HepG2 (cell line): Measurements from ENCODE around the gene NFATC3. TPM values are rescaled to one million over a fixed set of nuclear protein-coding genes. Genes with fewer than 3 reads are reported as not detected.

Source experiments
- EED ChIP-seq: sonication (generic); formaldehyde crosslinking; IDR thresholded peaks from 2 replicates; pipeline ENCODE4 v1.5.0; 2020; ENCODE audit warnings: mild to moderate bottlenecking, missing genetic modification reagents
- FOSL2 ChIP-seq: sonication (generic); formaldehyde crosslinking; IDR thresholded peaks from 2 replicates; pipeline ENCODE4 v1.4.0; 2020; ENCODE audit warnings: missing genetic modification reagents
- FOXO4 ChIP-seq: sonication (generic); formaldehyde crosslinking; conservative IDR thresholded peaks from 2 replicates; pipeline ENCODE4 v1.8.1; 2023; ENCODE audit warnings: missing genetic modification reagents
- KDM5B ChIP-seq: sonication (generic); formaldehyde crosslinking; IDR thresholded peaks from 2 replicates; pipeline ENCODE4 v1.4.0; 2020; ENCODE audit warnings: missing genetic modification reagents, mild to moderate bottlenecking, borderline replicate concordance
- KLF15 ChIP-seq: sonication (generic); formaldehyde crosslinking; IDR thresholded peaks from 2 replicates; pipeline ENCODE4 v1.8.1; 2023; ENCODE audit warnings: borderline replicate concordance, mild to moderate bottlenecking, inconsistent platforms, missing genetic modification reagents, mixed read lengths
- MEIS1 ChIP-seq: sonication (generic); formaldehyde crosslinking; IDR thresholded peaks from 2 replicates; pipeline ENCODE4 v1.9.0; 2021; ENCODE audit warnings: mild to moderate bottlenecking, missing genetic modification reagents, moderate library complexity, borderline replicate concordance
- SMARCC2 ChIP-seq: fragments of 450-650 bp; IDR thresholded peaks from 2 replicates; pipeline ENCODE4 v1.6.1; 2017; ENCODE audit warnings: antibody characterized with exemption, mild to moderate bottlenecking
- SNRNP70 ChIP-seq: fragments of 200-400 bp; formaldehyde crosslinking; IDR thresholded peaks from 2 replicates; pipeline ENCODE4 v1.6.1; 2017; ENCODE audit warnings: mild to moderate bottlenecking, low read depth, low read length, moderate library complexity
- SP2 ChIP-seq: sonication (generic); formaldehyde crosslinking; IDR thresholded peaks from 2 replicates; pipeline ENCODE4 v1.5.1; 2020; ENCODE audit warnings: mild to moderate bottlenecking, missing genetic modification reagents
- TCF7 ChIP-seq: sonication (generic); IDR thresholded peaks from 2 replicates; pipeline ENCODE4 v1.6.1; 2016; ENCODE audit warnings: antibody characterized with exemption, low read depth
- ZBTB40 ChIP-seq, 2 experiments: fragments of 450-650 bp in 1 of 2; sonication (generic) in 1 of 2; formaldehyde crosslinking in 1 of 2; IDR thresholded peaks; 2 replicates each; pipeline versions ENCODE4 v1.6.1 to v1.8.0; 2016 to 2022; ENCODE audit warnings: antibody characterized with exemption in 1 of 2, mild to moderate bottlenecking in 1 of 2, missing genetic modification reagents in 1 of 2
- ZFP1 ChIP-seq: IDR thresholded peaks from 2 replicates; pipeline ENCODE4 v1.6.1; 2016
- ZFP36L1 ChIP-seq: sonication (generic); formaldehyde crosslinking; IDR thresholded peaks from 2 replicates; pipeline ENCODE4 v1.8.0; 2022; ENCODE audit warnings: mild to moderate bottlenecking, missing genetic modification reagents, moderate library complexity
- ZNF326 ChIP-seq: sonication (generic); formaldehyde crosslinking; IDR thresholded peaks from 2 replicates; pipeline ENCODE4 v1.4.0; 2020; ENCODE audit warnings: missing genetic modification reagents, borderline replicate concordance
- ZNF546 ChIP-seq: sonication (generic); formaldehyde crosslinking; conservative IDR thresholded peaks from 2 replicates; pipeline ENCODE4 v1.8.1; 2023; ENCODE audit warnings: mild to moderate bottlenecking, missing genetic modification reagents
- polyA plus RNA-seq, 8 experiments: library from polyadenylated mRNA; depleted of rRNA in 3 of 8; stranded (reverse) in 7 of 8; unstranded in 1 of 8; fragments of >200 nt; fragmentation: Illumina TruSeq in 4 of 8; extraction: Trizol in 4 of 8; gene quantifications; 2 replicates each; pipeline versions ENCODE4 v1.2.1 to v1.2.3, GENCODE V29; 2011 to 2016; ENCODE audit warnings: low read depth in 4 of 8, missing spikeins in 1 of 8, mixed read lengths in 1 of 8; ENCODE audit not compliant: insufficient read depth in 1 of 8
- total RNA-seq, 5 experiments: library from RNA; depleted of rRNA; stranded (reverse); fragments of >200 nt; fragmentation: Illumina TruSeq; extraction: Trizol; gene quantifications; 2 replicates each; pipeline ENCODE4 v1.2.3, GENCODE V29; 2016; ENCODE audit warnings: low read depth in 1 of 5
- TF ChIP-seq, protein P1 (sequence below): sonication (generic); formaldehyde crosslinking; IDR thresholded peaks from 2 replicates; pipeline ENCODE4 v1.5.0; 2020; ENCODE audit warnings: mild to moderate bottlenecking, missing genetic modification reagents

NFATC3 gene
- total and polyA plus RNA-seq, 2 of the 13 experiments (the other 11 are each of a cell fraction or from before 2014, with no cell fraction given), result 52.6 to 62.7 TPM

DNA sequence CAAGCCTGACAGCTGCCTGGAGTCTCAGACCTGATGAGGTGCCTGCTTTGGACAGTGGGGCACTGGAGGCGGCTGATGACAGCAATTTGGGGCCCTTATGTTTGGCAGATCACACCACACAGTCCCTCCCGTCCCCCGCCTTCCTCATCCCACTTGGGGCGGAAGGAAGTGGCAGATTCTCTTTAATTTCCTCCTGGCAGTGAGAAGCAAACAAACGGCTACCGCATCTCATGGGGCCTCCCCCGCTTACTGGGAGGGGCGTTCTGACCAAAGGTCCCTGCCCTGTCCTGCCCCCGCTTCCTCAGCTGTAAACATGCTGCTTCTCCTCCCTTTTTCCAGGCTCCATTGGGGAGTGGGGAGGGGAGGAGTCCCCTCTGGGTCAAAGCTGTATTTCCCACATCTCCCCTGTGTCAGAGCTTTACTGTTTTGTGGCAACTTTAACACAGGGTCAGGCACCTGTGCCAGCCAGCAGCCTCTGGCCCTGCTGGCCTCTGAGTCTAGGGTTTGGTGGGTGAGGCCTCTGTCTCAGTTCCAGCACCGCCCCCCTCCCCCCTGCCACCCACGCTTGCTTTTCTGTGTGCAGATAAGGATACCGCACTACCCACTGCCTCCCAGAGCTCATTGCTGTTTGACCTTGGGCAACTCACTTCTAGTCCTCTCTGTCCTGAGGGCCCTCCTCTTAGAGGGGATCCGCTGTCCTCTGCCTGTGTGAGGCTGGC is 5.4 kb upstream of the NFATC3 start (continued):
- TF ChIP-seq ZNF326 (CRISPR knock-in tag) (no peak; the same call in 1 of the 2 replicates), KDM5B (CRISPR knock-in tag) (0 out of 2 replicates have a peak, but pooled peaks have one; percentile 72), EED (no peak), ZBTB40 (IDR thresholded peaks at IDR 0.05) (no peak), ZBTB40 (CRISPR knock-in tag; IDR thresholded peaks at IDR 0.05) (peak; percentile 92), MEIS1 (CRISPR knock-in tag) (peak; percentile 84), ZFP1 (CRISPR knock-in tag) (peak; percentile 95; the same call in 1 of the 2 replicates), SNRNP70 (no peak), FOSL2 (CRISPR knock-in tag) (peak; percentile 77), FOXO4 (CRISPR knock-in tag) (no peak), SP2 (CRISPR knock-in tag) (peak; percentile 53), ZFP36L1 (no peak; the same call in 1 of the 2 replicates), SMARCC2 (no peak), ZNF546 (CRISPR knock-in tag) (no peak), TCF7 (peak; percentile 68), KLF15 (peak; percentile 84; the same call in 1 of the 2 replicates)
- TF ChIP-seq, protein P1, sequence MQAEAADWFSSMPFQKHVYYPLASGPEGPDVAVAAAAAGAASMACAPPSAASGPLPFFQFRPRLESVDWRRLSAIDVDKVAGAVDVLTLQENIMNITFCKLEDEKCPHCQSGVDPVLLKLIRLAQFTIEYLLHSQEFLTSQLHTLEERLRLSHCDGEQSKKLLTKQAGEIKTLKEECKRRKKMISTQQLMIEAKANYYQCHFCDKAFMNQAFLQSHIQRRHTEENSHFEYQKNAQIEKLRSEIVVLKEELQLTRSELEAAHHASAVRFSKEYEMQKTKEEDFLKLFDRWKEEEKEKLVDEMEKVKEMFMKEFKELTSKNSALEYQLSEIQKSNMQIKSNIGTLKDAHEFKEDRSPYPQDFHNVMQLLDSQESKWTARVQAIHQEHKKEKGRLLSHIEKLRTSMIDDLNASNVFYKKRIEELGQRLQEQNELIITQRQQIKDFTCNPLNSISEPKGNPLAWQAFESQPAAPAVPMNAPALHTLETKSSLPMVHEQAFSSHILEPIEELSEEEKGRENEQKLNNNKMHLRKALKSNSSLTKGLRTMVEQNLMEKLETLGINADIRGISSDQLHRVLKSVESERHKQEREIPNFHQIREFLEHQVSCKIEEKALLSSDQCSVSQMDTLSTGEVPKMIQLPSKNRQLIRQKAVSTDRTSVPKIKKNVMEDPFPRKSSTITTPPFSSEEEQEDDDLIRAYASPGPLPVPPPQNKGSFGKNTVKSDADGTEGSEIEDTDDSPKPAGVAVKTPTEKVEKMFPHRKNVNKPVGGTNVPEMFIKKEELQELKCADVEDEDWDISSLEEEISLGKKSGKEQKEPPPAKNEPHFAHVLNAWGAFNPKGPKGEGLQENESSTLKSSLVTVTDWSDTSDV, result no peak
